HCT116 (cell line): ENCODE data around the gene IFT52. TPM values are rescaled to one million over a fixed set of nuclear protein-coding genes. Genes with fewer than 3 reads are reported as not detected.
A peak's percentile ranks its signal among the peaks of the same experiment; 100 is the strongest.

Experiments used
- ATAC-seq: fragments of 200-7000 bp; cut with Tn5 transposase; 2 replicates; pipeline ENCODE4 v1.9.1; 2020; ENCODE audit warnings: mild to moderate bottlenecking, moderate library complexity
- BruUV-seq: library from RNA; stranded (reverse); fragments of 400-500 nt; replicated peaks from 2 replicates; lab custom pipeline; 2021; lab: Mats Ljungman, UMichigan
- CTCF ChIA-PET: fragments of 300-600 bp; sonication (Branson Sonifier 250); formaldehyde crosslinking; loops from one replicate; lab custom pipeline; 2021; ENCODE audit warnings: antibody characterized with exemption; lab: Charles Lee
- POLR2A ChIA-PET: fragments of 300-600, 350-600 bp; sonication (Branson Sonifier 250); formaldehyde crosslinking; loops from one replicate; lab custom pipeline; 2021; ENCODE audit warnings: antibody characterized with exemption; lab: Charles Lee
- RAD21 ChIA-PET, 2 experiments: fragments of 300-600 bp; sonication (Branson Sonifier 250); formaldehyde crosslinking; loops; one replicate each; lab custom pipeline; 2023; ENCODE audit warnings: low total read pairs in 2 of 2; ENCODE audit not compliant: uncharacterized antibody in 2 of 2, unreplicated experiment in 2 of 2, low non-redundant PET in 1 of 2; lab: Charles Lee
- DNase-seq: peaks from one replicate; pipeline ENCODE4 v3.0.0-alpha.2; 2010; ENCODE audit warnings: low read depth, low spot score
- H2AFZ ChIP-seq: fragments of 200-600 bp; shearing (Covaris generic), sonication (generic); 2 replicates; pipeline ENCODE4 v1.6.1; 2017; ENCODE audit warnings: low read depth, mixed run types, mixed read lengths, antibody characterized with exemption, low read length; ENCODE audit not compliant: poor library complexity, severe bottlenecking
- H3K27ac ChIP-seq: 2 replicates; pipeline ENCODE4 v1.5.1; 2012; ENCODE audit warnings: low read depth, low read length
- H3K27me3 ChIP-seq: fragments of 200-600 bp; sonication (generic); 2 replicates; pipeline ENCODE4 v1.6.1; 2016; ENCODE audit warnings: mixed run types, low read length, mixed read lengths; ENCODE audit not compliant: insufficient read depth
- H3K36me3 ChIP-seq, 2 experiments: fragments of 200-500 bp in 1 of 2; fragments of 200-600 bp in 1 of 2; sonication (Bioruptor generic) in 1 of 2; sonication (generic) in 1 of 2; 2 replicates each; pipeline versions ENCODE4 v1.5.1 to v1.6.1; 2014 to 2016; ENCODE audit warnings: low read length in 2 of 2, inconsistent platforms in 1 of 2, mixed read lengths in 1 of 2, mixed run types in 1 of 2; ENCODE audit not compliant: insufficient read depth in 2 of 2, control insufficient read depth in 1 of 2
- H3K4me1 ChIP-seq, 2 experiments: fragments of 200-600 bp in 1 of 2; sonication (generic) in 1 of 2; 2 replicates each; pipeline versions ENCODE4 v1.5.1 to v1.6.1; 2012 to 2017; ENCODE audit warnings: low read length in 2 of 2, inconsistent platforms in 1 of 2, mild to moderate bottlenecking in 1 of 2, mixed read lengths in 1 of 2, mixed run types in 1 of 2, moderate library complexity in 1 of 2; ENCODE audit not compliant: insufficient read depth in 2 of 2, control insufficient read depth in 1 of 2
- H3K4me2 ChIP-seq: fragments of 200-600 bp; sonication (generic); 2 replicates; pipeline ENCODE4 v1.6.1; 2017; ENCODE audit warnings: mixed run types, low read length, mixed read lengths
- H3K4me3 ChIP-seq, 2 experiments: fragments of 200-600 bp in 1 of 2; sonication (generic) in 1 of 2; replicated peaks in 1 of 2; 2 replicates each; pipeline ENCODE4 v1.5.1; 2011 to 2016; ENCODE audit warnings: low read length in 2 of 2, control low read depth in 1 of 2, low read depth in 1 of 2, mild to moderate bottlenecking in 1 of 2, mixed read lengths in 1 of 2, mixed run types in 1 of 2
- H3K79me2 ChIP-seq: fragments of 200-600 bp; sonication (generic); 2 replicates; pipeline ENCODE4 v1.6.1; 2017; ENCODE audit warnings: mild to moderate bottlenecking, mixed run types, low read length, moderate library complexity, mixed read lengths; ENCODE audit not compliant: insufficient read depth
- H3K9ac ChIP-seq: fragments of 200-600 bp; sonication (generic); 2 replicates; pipeline ENCODE4 v1.6.1; 2016; ENCODE audit warnings: low read length, mixed read lengths
- H3K9me2 ChIP-seq: fragments of 200-600 bp; sonication (generic), shearing (Covaris generic); 2 replicates; pipeline ENCODE4 v1.6.1; 2017; ENCODE audit warnings: mixed run types, mild to moderate bottlenecking, moderate library complexity; ENCODE audit not compliant: insufficient read depth
- H3K9me3 ChIP-seq, 2 experiments: fragments of 200-500 bp in 1 of 2; fragments of 200-600 bp in 1 of 2; sonication (Bioruptor generic) in 1 of 2; sonication (generic) in 1 of 2; 2 replicates each; pipeline ENCODE4 v1.6.1; 2014 to 2017; ENCODE audit warnings: low read length in 2 of 2, mixed read lengths in 2 of 2, inconsistent platforms in 1 of 2, low read depth in 1 of 2, mild to moderate bottlenecking in 1 of 2, mixed run types in 1 of 2, moderate library complexity in 1 of 2; ENCODE audit not compliant: control insufficient read depth in 1 of 2, insufficient read depth in 1 of 2
- H4K20me1 ChIP-seq: fragments of 200-600 bp; sonication (generic), shearing (Covaris generic); 2 replicates; pipeline ENCODE4 v1.6.1; 2017; ENCODE audit warnings: mixed run types, mild to moderate bottlenecking, moderate library complexity; ENCODE audit not compliant: insufficient read depth
- ATF3 ChIP-seq: IDR thresholded peaks from 2 replicates; pipeline ENCODE4 v1.6.1; 2012
- CBX3 ChIP-seq: IDR thresholded peaks from 2 replicates; pipeline ENCODE4 v1.6.1; 2012; ENCODE audit warnings: low read depth
- CTCF ChIP-seq, 3 experiments: fragments of 200-600 bp in 1 of 3; sonication (generic) in 1 of 3; IDR thresholded peaks in 2 of 3; conservative IDR thresholded peaks in 1 of 3; 2 replicates each; pipeline ENCODE4 v1.5.1; 2012 to 2017; ENCODE audit warnings: low read depth in 2 of 3, low read length in 2 of 3, antibody characterized with exemption in 1 of 3, borderline replicate concordance in 1 of 3, control low read depth in 1 of 3, mild to moderate bottlenecking in 1 of 3, mixed read lengths in 1 of 3, mixed run types in 1 of 3, moderate library complexity in 1 of 3; ENCODE audit not compliant: insufficient read depth in 1 of 3
- EGR1 ChIP-seq: IDR thresholded peaks from 2 replicates; pipeline ENCODE4 v1.6.1; 2012; ENCODE audit warnings: low read depth
- ELF1 ChIP-seq: IDR thresholded peaks from 2 replicates; pipeline ENCODE4 v1.6.1; 2012; ENCODE audit warnings: low read depth, borderline replicate concordance
- EZH2 ChIP-seq: fragments of 200-600 bp; sonication (generic); IDR thresholded peaks from 2 replicates; pipeline ENCODE4 v1.6.1; 2017; ENCODE audit warnings: antibody characterized with exemption, mixed run types
- FOSL1 ChIP-seq: IDR thresholded peaks from 2 replicates; pipeline ENCODE4 v1.6.1; 2012; ENCODE audit warnings: low read depth
- POLR2A ChIP-seq: IDR thresholded peaks from 2 replicates; pipeline ENCODE4 v1.7.0; 2011; ENCODE audit warnings: borderline replicate concordance; ENCODE audit not compliant: insufficient read depth, insufficient read length; ENCODE audit errors: extremely low read depth
- POLR2AphosphoS5 ChIP-seq: IDR thresholded peaks from 2 replicates; pipeline ENCODE4 v1.6.1; 2011; ENCODE audit warnings: mild to moderate bottlenecking, low read depth, low read length, moderate library complexity
- RAD21 ChIP-seq: IDR thresholded peaks from 2 replicates; pipeline ENCODE4 v1.6.1; 2012; ENCODE audit warnings: low read depth, mild to moderate bottlenecking
- SIN3A ChIP-seq: IDR thresholded peaks from 2 replicates; pipeline ENCODE4 v1.6.1; 2012; ENCODE audit warnings: low read depth
- SP1 ChIP-seq: IDR thresholded peaks from 2 replicates; pipeline ENCODE4 v1.6.1; 2012; ENCODE audit warnings: low read depth
- SRF ChIP-seq: IDR thresholded peaks from 2 replicates; pipeline ENCODE4 v1.6.1; 2012; ENCODE audit warnings: low read depth
- TCF7L2 ChIP-seq: IDR thresholded peaks from 2 replicates; pipeline ENCODE4 v1.7.0; 2011; ENCODE audit warnings: borderline replicate concordance, inconsistent platforms; ENCODE audit not compliant: insufficient read depth, insufficient read length; ENCODE audit errors: extremely low read depth
- YY1 ChIP-seq: IDR thresholded peaks from 2 replicates; pipeline ENCODE4 v1.6.1; 2011; ENCODE audit warnings: low read length, low read depth, moderate library complexity, mild to moderate bottlenecking; ENCODE audit not compliant: insufficient replicate concordance; ENCODE audit errors: extremely low read depth
- ZBTB33 ChIP-seq: IDR thresholded peaks from 2 replicates; pipeline ENCODE4 v1.6.1; 2011; ENCODE audit warnings: mild to moderate bottlenecking, low read length, moderate library complexity; ENCODE audit not compliant: insufficient replicate concordance; ENCODE audit errors: extremely low read depth
- ZFX ChIP-seq: fragments of 450-650 bp; IDR thresholded peaks from 2 replicates; pipeline ENCODE4 v1.6.1; 2017
- ZNF274 ChIP-seq: fragments of 200-500 bp; sonication (Bioruptor generic); IDR thresholded peaks from 2 replicates; pipeline ENCODE4 v1.6.1; 2014; ENCODE audit warnings: mild to moderate bottlenecking, low read depth, low read length, inconsistent platforms
- intact Hi-C: fragments of 100-400 bp; cut with micrococcal nuclease; formaldehyde crosslinking; loops from 2 replicates; pipeline ENCODE4 v1.10.0; 2022
- total RNA-seq: library from RNA; stranded (reverse); gene quantifications from one replicate; pipeline ENCODE4 v1.2.1, GENCODE V29; 2021; ENCODE audit not compliant: unreplicated experiment

IFT52 gene
- total RNA-seq, 1 experiment from 2014 or later, result 29.0 TPM

GRCh38 chr20:43558412-43559146 lies 32.2 kb upstream of the IFT52 start, which contains the start of gene SGK2:
Gene SGK2, plus strand, starts transcription at chr20:43559027. Its CDS starts 7,469 bp downstream, at chr20:43566496.
- Histone ChIP-seq H3K79me2 (no peaks in the 10 kb centered on the region), H3K4me3 (no peak within 1 kb of the TSS), H3K9me3 (no peaks in the 10 kb centered on the region), H2AFZ (no peak within 1 kb of the TSS), H3K36me3 (no peaks in the 10 kb centered on the region), H4K20me1 (no peaks in the 10 kb centered on the region)
- RAD21 ChIA-PET, result no interaction called here
- DNase-seq, result no peak
- POLR2A ChIA-PET, result no interaction called here
- TF ChIP-seq ZNF274 (no peak), ZFX (no peak), SP1 (no peak), POLR2A (no peak), SRF (no peak), SIN3A (no peak), TCF7L2 (no peak), POLR2AphosphoS5 (no peak), FOSL1 (no peak), YY1 (no peak), RAD21 (no peak), CBX3 (no peak), ZBTB33 (no peak), EGR1 (no peak), ELF1 (no peak), CTCF (IDR thresholded peaks at IDR 0.05 in 2 of 3, conservative IDR thresholded peaks at IDR 0.05 in 1 of 3; ENCODE audit: borderline replicate concordance in 1 of 3, insufficient read depth in 1 of 3, low read depth in 2 of 3, low read length in 2 of 3) (no peak), EZH2 (no peak), ATF3 (no peak)
- TF ChIP-seq, all 23 proteins: peak for 0
- intact Hi-C loops, result no loop called here
- Histone ChIP-seq H3K27me3 (no peaks in the 10 kb centered on the region), H3K4me1 (peaks cover 10 to 20% of the 10 kb centered on the region in 2 experiments), H3K4me2 (peak within 1 kb of the TSS; percentile 43), H3K9ac (0 out of 2 replicates have a peak within 1 kb of the TSS, but pooled peaks have one; percentile 1), H3K9me2 (no peaks in the 10 kb centered on the region), H3K27ac (peak within 1 kb of the TSS; percentile 32; the same call in 1 of the 2 replicates)
- BruUV-seq, result no TSS peak
- ATAC-seq, result peak; percentile 60; the same call in 1 of the 2 replicates
- CTCF ChIA-PET, result interaction anchor here (1.1 kb wide), 1 partner anchor 133 kb away, joined by 4 read pairs; no protein-coding TSS in a partner anchor
